Islet of Langerhans (tissue), 1 donor: Measurements from ENCODE around the gene CNPPD1.
"Not testable (repeated sequence)": the region's sequence is repeated elsewhere in the genome, so short reads cannot be mapped to it uniquely, and the experiment has no call there.

Experiments
- FAIRE-seq: peaks from one replicate; lab custom pipeline; 2011; peaks lifted over from hg19 to GRCh38; lab: Jason Lieb, UNC

The CNPPD1 gene

DNA sequence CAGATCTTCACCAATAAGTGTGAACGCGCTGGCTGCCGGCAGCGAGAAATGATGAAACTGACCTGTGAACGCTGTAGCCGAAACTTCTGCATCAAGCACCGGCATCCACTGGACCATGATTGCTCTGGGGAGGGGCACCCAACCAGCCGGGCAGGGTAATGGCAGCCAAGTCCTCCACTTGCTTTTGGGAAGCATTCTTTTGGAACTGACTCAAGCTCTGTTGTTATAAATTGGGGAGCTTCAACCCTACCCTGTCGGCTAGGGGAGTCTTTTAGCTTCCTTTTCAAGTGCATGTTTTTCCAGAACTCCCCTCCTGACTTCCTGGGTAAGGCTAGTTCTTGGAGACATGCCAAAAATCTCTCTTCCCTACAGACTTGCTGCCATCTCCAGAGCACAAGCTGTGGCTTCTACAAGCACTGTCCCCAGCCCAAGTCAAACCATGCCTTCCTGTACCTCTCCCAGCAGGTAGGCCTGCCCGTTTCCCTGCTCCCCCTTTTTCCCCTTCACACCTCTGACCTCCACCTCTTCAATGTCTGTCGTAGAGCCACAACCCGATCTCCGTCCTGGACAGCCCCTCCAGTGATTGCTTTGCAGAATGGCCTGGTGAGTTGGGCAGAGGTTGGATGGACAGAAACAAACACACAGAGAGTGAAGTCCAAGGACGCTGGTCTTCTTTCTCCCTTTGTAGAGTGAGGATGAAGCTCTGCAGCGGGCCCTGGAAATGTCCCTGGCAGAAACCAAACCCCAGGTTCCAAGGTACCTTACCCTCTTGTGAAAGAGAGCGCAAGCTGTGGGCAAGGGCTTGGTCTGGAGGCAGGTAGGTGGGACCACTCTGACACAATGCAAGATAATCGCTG, 31.4 kb upstream of the CNPPD1 start:
- no peak for FAIRE-seq

- no peak for FAIRE-seq
Measured at GRCh38 chr2:219207134-219207883, 30.6 kb upstream of the CNPPD1 start.

DNA sequence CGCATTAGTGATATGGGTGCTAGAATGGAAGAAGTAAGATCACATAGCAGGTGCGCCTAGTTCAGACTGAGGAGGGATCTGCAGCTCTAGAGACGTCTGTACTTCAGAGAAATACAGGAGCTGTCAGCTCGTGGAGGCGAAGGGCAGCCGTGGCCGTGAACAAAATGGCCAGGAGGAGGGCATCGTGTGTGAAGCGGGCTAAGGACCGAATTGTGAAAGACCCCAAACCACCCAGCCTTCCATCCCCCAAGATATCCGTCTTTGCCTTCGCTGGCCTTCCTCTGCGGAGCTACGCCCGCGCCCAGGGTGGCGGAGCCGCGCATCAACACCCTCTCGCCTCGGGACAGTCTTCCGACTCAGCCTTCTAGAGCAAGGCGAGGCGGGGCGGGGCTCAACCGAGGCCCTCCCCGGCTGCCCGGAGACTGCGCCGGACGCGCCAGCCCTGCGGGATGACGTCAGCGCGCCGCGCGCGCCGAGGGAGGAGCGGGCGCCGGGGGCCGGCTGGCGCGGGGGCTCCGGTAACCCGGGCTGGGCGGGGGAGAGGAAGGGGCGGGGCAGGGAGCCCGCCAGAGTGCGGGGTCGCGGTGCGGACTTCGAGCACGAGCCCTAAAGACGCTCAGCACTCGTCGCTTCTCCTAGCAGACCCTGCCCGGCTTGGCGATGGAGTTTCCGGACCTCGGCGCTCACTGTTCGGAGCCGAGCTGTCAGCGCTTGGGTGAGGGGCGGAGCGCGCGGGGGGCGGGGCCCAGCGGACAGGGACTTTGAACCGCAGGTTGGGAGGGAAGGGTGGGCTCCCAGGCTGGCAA, 29.8 kb upstream of the CNPPD1 start, which contains the start of gene ZFAND2B:
Gene ZFAND2B (plus strand): TSS at position 455 of the 806 bp plus-strand sequence. CDS start 206 bp downstream, at position 661.
- no peak for FAIRE-seq

DNA sequence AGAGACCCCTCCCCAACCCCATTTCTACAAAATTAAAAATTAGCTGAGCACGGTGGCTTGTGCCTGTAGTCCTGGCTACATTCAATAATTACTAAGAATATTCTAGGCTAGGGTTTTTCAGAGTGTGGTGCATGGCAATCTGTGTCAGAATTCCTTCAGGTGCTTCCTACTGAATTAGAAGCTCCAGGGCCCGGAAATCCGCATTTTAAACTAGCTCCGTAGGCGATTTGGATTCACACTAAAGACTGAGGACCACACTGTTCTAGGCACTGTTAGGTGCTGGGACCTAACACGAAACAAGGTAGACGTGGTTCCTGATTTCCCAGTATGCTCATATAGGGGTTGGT, 29.2 kb upstream of the CNPPD1 start:
- FAIRE-seq, result no peak

- no peak for FAIRE-seq
Measured at GRCh38 chr2:219205165-219205538, 28.4 kb upstream of the CNPPD1 start.

GRCh38 chr2:219204425-219205164, 27.9 kb upstream of the CNPPD1 start:
- FAIRE-seq, result no peak

GRCh38 chr2:219201331-219201730, 24.6 kb upstream of the CNPPD1 start:
- FAIRE-seq, result not testable (repeated sequence)

- FAIRE-seq, result not testable (repeated sequence)
Measured at GRCh38 chr2:219200502-219201326, 24.0 kb upstream of the CNPPD1 start.

DNA sequence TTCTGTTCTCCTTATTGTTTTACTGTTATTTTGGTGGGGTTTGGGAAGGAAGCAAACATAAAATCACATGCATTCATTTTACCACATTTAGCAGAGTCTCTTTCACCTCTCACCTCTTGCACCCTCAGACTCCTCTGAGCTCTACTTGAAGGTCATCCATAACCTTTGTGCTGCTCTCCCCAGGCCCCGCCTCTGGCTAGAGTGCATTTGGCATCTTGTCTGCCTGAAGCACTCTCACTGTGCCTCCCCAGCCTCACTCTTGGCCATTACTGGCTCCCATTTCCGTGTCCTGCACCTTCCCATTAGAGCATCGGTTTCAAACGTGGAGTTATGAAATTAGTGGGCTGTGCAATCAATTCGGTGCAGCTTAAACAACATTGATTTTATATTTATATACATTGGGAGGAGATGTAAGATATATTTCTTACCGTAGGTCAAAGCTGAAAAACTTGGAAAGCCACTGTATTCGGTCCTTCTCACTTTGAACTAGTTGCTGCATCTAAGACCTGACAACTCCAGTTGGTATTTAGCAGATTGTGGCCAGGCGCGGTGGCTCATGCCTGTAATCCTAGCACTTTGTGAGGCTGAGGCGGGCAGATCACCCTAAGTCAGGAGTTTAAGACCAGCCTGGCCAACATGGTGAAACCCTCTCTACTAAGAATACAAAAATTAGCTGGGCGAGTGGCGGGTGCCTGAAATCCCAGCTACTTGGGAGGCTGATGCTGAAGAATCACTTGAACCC, 22.9 kb upstream of the CNPPD1 start:
- FAIRE-seq, result no peak

- FAIRE-seq, result no peak
Measured at GRCh38 chr2:219198974-219199373, 22.2 kb upstream of the CNPPD1 start.

- no peak for FAIRE-seq
Measured at GRCh38 chr2:219197388-219197787, 20.7 kb upstream of the CNPPD1 start.

DNA sequence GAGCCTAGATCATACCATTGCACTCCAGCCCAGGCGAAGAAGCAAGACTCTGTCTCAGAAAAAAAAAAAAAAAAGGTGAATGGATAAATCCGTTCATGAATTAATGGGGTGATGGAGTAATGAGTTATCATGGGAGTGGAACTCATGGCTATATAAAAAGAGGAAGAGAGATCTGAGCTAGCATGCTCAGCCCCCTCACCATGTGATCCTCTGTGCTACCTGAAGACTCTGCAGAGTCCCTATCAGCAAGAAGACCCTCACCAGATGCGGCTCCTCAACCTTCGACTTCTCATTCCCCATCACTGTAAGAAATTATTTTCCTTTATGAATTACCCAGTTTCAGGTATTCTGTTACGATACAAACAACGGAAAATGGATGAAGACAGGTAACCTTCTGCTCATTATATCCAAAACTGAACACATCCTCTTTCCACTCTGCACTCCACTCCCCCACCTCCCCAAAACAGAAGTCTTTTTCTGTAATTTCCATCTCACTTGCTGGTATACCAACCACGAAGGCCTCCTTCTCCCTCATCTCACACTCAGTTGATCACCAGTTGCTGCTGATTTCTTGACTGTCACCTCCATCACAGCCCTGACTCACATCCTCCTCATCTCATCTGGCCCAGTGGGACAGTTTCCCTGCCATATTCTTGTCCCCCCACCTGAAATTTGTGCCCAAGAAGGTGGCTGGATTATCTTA, 10.2 kb upstream of the CNPPD1 start:
- no peak for FAIRE-seq

- no peak for FAIRE-seq
Measured at GRCh38 chr2:219184121-219184520, 7.4 kb upstream of the CNPPD1 start.

- FAIRE-seq, result no peak
Measured at GRCh38 chr2:219183151-219183772, 6.5 kb upstream of the CNPPD1 start.

DNA sequence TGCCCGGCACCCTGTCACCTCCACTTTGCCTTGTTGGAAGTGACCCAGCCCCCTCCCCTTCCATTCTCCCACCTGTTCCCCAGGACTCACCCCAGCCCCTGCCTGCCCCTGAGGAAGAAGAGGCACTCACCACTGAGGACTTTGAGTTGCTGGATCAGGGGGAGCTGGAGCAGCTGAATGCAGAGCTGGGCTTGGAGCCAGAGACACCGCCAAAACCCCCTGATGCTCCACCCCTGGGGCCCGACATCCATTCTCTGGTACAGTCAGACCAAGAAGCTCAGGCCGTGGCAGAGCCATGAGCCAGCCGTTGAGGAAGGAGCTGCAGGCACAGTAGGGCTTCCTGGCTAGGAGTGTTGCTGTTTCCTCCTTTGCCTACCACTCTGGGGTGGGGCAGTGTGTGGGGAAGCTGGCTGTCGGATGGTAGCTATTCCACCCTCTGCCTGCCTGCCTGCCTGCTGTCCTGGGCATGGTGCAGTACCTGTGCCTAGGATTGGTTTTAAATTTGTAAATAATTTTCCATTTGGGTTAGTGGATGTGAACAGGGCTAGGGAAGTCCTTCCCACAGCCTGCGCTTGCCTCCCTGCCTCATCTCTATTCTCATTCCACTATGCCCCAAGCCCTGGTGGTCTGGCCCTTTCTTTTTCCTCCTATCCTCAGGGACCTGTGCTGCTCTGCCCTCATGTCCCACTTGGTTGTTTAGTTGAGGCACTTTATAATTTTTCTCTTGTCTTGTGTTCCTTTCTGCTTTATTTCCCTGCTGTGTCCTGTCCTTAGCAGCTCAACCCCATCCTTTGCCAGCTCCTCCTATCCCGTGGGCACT, 5.8 kb upstream of the CNPPD1 start:
- FAIRE-seq, result no peak

DNA sequence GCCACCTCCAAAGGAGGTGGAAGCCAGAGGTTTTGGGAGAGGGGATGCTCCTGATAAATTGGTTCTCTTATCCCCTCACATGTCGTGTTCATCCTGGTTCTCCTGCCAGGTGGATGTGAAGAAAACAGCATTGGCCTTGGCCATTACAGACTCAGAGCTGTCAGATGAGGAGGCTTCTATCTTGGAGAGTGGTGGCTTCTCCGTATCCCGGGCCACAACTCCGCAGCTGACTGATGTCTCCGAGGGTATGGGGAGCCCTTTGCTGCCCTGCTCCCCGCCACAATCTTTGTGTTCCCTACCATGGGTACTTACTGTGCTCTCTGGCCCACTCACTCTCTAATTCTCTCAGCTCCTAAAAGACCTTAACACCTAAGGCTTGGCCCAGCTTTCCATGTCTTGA, 4.8 kb upstream of the CNPPD1 start:
- no peak for FAIRE-seq

DNA sequence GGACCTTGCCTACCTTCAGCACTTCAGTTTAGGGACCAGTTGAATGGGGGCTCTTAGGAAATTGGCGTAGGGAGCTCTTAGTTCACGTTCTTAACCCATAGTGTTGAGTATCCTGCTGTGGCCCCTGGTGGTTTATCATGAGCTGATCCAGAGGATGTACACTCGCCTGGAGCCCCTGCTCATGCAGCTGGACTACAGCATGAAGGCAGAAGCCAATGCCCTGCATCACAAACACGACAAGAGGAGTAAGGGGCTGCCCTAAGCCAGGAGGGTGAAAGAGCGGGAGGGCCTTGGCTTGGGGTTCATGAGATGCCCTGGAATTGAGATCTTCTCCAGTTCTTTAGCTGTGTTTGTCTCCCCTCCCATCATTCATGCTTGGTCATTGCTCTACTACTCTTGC, 4.2 kb upstream of the CNPPD1 start:
- FAIRE-seq, result no peak
